Fibroblast of skin of right quadriceps (primary cell): Measurements from ENCODE around the gene SLC39A13.

ENCODE experiments used
- DNase-seq: peaks from one replicate; pipeline ENCODE4 v3.0.0-alpha.2; 2013

The SLC39A13 gene

DNA sequence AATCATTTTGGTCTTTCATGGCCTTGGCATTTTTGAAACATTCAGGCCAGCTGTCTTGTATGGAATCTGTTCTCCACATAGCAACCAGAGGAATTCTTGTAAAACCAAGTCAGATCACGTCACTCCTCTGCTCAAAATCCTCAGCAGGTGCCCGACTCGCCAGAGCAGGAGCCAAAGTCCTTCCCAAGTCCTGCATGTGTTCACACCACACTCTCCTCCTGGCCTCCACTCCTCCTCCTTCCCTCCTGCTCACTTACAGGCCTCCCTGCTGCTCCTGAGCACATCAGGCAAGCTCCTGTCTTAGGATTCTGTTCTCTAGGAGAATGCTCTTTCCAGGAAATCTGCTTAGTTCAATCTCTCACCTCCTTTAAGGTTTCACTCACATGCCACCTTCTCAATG lies 24.8 kb downstream of the SLC39A13 start:
- no peak for DNase-seq

DNA sequence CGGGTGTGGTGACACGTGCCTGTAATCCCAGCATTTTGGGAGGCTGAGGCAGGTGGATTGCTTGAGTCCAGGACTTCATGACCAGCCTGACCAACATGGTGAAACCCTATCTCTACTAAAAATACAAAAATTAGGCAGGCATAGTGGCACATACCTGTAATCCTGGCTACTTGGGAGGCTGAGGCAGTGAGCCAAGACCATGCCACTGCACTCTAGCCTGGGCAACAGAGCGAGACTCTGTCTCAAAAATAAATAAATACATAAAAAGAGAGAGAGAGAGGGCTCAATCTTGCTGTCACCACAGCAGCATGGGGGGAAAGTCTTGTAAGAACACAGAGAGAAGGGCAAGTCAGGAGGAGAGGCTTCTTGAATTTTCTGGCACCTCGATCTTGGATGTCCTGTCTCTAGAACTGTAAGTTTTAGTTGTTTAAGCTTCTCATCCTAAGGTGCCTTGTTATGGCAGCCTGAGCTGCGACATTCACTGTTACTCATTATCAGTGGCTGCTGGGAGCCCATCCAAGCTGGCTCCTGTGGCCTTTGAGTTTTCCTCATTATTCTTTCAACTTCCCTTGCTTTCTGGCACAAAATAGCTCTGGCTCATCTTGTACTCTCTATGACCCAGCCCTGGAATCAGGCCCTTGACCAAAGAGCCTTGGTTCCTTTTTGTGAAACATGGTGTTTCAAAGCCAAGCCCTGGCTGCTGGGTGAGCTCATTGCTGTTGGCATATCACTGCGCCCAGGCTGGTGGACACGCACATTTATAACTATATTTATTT lies 25.8 kb downstream of the SLC39A13 start:
- DNase-seq, result peak; percentile 23

DNA sequence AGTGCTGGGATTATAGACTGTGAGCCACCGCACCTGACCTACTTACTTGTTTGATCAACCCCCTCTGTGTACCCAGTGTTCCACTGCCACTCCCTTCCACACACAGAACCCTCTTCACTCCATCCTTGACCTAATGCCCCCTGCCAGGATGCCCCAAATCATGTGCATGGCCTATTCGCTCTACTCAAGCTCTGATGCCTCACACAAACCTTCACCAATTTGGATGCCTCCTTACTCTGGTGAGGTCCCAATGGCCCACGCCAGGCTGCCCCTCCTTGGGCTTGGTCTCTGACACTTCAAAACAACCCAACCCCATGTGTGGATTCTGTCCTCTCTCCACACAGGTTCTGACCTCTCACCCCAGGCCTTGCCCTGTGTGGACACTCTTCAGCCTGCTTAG lies 27.3 kb downstream of the SLC39A13 start:
- no peak for DNase-seq

DNA sequence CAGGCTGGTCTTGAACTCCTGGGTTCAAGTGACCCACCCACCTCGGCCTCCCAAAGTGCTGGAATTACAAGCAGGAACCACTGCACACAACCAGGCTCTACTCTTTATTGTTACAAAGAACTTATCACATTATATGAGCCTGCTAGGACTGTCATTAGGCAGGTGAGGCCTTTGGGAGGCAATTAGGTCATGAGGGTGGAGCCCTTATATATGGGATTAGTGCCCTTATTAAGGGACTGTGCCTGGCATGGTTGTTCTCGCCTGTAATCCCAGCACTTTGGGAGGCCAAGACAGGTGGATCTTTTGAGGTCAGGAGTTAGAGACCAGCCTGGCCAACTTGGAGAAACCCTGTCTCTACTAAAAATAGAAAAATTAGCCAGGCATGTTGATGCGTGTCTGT lies 28.3 kb downstream of the SLC39A13 start:
- DNase-seq, result no peak

DNA sequence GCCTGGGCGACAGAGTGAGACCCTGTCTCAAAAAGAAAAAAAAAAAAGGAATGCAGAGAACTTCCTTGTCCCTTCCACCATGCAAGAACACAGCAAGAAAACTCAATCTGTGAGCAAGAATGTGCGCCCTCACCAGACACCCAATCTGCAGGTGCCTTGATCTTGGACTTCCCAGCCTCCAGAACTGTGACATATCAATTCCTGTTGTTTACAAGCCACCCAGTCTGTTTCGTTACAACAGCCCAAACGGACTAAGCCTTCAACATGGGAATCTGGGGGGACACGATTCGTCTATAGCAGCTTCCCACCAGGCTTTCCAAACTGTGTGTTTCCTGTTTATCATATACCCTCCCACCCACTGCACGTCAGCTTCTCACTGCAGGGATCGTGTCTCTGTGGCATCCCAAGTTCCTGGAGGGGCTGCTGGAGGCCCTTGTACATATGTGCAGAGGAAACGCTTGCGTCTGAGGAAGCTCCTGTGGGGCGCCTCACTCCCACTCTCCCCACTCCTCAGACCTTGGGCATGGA lies 28.9 kb downstream of the SLC39A13 start:
- no peak for DNase-seq

DNA sequence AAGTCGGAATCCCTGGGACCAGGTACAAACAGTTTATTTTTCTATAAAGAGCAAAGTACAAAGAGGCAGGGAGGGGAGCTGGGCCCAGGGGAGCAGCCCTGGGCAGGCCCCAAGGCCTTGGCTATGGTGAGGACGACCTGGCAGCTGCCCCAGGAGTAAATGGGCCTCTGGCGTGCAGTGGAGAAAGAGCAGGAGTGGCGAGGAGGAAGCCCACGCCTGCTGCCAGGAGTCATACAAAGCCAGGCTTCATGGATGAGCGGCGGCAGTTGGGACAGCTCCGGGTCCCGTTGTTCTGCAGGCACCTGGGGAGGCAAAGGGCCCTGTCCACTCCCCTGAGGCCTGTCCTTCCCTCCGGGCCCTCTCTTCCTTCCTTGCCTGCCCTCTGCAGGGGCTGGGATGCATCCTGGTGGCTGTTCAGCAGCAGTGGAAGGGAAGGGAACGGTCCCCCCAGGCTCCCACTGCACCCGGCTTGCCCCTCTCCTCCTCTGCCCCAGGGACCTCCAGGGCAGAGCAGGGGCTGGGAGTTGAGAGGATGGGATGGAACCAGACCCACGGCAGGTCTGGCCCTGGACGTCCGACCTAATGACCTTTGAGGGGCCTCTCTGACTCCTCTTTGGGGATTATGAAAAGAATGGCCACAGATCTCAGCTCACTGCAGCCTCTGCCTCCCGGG lies 29.5 kb downstream of the SLC39A13 start:
- DNase-seq, result no peak

DNA sequence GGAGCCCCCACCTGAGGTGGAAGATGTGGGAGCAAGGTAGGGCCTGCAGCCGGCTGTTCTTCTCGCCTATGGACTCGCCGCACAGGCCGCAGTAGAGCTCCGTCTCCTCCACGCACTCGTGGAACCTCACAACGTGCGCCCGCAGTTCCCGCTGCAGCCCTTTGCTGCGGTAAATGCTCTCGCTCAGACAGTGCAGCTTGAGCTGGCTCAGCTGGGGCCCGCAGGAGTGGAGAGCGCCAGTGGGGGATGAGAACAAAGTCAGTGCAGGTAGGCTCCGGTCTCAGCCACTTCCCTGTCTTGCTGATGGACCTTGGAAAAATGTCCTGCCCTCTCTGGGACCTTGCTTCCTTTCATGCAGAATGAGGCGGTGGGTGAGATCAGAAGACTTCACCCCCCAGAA lies 30.3 kb downstream of the SLC39A13 start:
- DNase-seq, result no peak

DNA sequence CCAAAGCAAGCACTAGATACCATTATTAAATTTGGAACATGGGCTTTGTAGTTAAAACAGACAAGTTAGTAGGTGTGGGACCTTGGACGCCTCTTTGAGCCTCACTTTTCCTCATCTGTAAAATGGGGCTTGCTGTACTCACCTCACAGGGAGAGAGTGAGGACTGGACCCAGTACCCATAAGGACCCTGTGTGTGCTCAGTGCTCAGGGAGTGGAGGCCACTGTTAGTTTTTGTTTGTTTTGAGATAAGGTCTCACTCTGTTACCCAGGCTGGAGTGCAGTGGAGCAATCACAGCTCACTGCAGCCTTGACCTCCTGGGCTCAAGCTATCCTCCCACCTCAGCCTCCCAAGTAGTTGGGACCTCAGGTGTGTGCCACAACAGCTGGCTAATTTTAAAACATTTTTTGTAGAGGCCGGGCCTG lies 31.7 kb downstream of the SLC39A13 start:
- no peak for DNase-seq

DNA sequence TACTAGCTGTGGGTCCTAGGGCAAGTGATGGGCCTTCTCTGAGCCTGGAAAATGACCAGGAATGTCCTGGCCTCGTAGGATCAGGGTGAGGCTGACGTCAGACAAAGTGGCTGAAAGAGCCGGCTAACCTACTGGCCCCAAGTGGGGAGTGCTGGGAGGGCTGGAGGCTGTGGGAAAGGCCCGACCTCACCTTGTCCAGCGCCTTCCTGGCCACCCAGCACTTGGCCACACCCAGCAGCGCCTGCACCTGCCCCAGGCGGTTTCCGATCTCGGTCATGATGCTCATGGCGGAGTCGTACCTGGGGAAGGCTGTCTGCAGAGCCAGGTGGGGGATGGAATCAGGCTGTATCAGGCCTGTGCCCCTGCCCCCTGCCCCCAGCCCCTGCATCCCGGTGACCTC lies 33.0 kb downstream of the SLC39A13 start:
- no peak for DNase-seq

DNA sequence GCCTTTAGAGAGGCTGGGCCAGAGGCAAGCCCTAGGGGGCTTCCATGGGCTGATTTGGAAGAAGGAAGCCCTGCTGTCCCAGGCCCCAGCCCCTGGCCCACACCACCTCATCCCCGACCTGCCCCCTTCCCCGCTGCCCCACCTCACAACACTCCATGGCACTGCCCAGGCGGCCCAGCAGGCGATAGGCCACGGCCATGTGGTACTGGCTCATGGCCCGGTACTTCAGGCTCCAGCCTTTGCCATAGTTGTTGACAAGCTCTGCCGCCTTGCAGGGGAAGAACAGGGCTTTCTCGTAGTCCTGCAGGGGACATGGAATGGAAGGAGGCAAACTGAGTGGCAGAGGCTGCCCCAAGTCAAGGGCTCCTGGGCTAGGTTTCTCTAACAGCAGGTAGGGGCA lies 34.1 kb downstream of the SLC39A13 start:
- no peak for DNase-seq

DNA sequence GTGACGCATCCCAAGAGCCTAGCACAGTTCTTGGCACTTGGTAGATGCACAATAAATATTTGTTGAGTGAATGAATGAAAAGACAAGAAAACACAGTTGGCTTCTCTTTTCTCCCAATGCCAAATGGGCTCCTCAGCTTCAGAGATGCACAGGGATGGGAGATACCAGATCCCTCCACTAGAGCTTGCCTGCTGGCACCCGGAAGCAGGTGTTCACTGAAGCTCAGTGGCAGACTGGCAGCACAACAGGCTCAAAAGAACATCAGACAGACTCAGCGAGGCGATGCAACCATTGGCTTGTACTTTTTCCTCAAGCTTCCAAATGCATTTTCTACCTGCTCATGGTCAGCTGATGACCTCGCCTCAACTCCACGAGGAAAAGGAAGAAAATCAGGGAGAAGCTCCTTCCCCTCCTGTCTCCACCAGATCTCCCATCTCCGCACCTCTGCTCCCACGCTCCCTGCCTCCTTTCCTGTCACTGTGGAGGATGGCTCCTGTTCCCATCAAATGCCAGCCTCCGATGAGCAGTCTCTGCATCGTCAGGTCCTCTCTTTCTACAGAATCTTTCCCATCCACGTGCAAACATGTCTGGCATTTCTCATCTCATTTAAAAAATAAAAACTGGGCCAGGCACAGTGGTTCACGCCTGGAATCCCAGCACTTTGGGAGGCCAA lies 34.8 kb downstream of the SLC39A13 start:
- no peak for DNase-seq

DNA sequence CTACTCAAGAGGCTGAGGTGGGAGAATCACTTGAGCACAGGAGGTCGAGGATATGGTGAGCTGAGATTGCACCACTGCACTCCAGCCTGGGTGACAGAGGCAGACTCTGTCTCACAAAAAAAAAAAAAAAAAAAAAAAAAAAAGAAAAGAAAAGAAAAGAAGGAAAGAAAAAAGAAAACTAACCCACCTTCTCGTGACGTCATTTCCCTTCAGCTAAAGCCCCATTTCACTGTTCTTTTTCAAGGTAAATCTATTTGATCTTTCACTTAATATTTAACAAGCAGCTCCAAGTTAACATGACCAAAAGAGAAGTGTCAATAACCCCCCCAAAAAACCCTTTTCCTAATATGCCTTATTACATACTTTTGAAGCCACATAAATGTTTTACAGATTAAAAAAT lies 35.4 kb downstream of the SLC39A13 start:
- DNase-seq, result no peak

DNA sequence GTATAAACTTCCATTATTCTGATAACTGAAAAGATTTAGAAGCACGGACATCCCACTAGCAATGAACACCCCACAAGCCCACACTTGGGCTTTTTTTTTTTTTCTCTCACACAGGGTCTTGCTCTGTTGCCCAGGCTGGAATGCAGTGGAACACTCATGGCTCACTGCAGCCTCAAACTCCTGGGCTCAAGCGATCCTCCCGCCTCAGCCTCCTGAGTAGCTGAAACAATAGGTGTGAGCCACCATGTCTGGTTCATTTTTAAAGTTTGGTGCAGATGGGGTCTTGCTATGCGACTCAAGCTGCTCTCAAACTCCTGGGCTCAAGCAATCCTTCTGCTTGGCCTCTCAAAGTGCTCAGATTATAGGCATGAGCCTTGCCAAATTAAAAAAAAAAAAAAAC lies 37.5 kb downstream of the SLC39A13 start:
- no peak for DNase-seq

DNA sequence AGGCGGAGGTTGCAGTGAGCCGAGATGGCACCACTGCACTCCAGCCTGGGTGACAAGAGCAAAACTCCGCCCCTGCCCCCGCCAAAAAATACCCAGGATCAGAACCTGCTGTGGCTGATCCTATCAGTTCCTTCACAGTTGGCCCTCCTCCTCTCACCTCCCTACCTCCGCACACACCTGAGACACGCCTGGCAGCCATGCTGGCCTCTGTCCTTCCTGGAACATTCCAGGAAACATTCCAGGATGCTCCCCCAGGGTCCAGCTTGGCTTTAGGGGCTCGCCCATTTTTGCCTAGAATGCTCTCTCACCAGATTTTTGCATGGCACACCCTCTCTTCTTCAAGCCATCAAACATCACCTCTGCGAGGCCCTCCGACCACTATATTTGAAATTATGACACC lies 38.4 kb downstream of the SLC39A13 start:
- DNase-seq, result no peak

DNA sequence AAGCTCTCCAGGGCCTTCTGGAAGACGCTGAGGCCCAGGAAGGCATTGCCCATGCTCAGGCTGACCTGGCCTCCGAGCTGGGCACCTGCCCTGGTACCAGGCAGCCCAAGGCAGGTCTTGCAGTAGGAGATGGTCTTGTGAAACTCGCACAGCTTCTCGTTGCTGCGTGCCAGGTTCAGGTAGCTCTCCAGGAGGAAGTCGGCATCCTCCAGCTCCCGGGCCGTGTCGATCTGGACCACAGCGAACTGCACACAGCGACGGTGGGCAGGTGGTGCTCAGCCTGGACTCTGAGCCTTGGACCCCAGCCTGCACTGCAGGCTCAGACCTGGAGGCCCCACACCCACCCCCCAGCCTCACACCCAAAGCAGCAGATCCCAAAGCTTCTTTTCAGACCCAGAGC lies 39.5 kb downstream of the SLC39A13 start:
- no peak for DNase-seq

DNA sequence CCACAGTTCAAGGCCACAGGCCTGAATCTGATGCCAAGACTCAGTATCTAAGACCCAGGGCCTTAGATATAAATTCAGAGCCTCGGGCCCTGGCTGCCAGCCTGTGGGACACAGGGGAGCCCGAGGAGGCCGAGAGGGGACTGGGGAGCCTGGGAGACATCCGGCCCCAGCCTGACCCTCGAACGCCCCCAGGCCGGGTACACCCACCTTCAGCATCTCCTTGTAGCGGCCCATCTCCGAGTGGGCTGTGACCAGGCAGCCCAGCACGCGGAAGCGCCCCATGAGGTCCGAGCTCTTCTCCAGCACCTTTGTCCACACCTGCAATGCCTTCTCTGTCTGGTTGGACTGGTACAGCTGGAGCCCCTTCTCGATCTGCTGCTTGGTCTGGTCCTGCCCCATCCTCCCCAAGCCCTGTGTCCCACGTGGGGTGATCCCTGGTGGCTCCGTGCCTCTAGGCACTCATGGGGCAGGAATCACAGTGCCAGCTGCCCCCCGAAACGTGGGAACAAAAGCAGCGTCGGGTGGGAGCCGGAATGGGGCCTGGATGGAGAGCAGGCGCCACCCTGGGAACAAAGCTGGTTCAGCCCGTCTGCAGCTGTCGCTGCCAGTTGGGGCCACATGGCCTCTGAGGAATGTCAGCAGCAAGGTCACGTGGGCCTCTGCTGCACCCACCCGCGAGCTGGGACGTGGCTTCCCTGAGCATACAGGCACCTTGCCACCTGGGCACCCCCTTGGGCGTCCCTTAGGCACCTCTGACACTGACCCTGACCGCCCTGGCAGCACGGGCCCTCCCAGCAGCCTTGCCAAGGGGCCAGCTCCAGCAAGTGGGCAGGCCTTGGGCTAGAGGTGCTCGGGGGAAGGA lies 40.4 kb downstream of the SLC39A13 start, which contains the start of gene RAPSN:
RAPSN (minus strand) TSS at position 571 of the 862 bp plus-strand sequence; CDS start at position 399, 172 bp downstream.
- DNase-seq, result no peak

DNA sequence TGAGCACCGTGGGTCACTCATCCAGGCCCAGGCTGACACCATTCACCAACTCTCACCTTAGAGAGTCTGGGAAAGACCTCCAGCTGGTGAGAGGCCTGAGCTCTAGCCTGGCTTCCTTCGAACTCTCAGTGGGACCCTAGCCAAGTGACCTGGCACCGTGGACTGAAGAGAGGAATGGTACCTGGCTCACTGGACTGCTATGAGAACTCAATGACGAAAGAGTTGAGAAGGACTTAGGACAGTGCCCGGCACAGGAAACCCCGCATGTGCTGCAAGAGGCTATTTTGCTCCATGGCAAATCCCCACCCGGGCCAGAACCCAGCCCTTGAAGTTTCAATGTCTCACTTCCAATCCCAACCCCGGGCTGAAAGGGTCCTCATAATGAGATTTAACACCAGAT lies 41.2 kb downstream of the SLC39A13 start:
- no peak for DNase-seq

DNA sequence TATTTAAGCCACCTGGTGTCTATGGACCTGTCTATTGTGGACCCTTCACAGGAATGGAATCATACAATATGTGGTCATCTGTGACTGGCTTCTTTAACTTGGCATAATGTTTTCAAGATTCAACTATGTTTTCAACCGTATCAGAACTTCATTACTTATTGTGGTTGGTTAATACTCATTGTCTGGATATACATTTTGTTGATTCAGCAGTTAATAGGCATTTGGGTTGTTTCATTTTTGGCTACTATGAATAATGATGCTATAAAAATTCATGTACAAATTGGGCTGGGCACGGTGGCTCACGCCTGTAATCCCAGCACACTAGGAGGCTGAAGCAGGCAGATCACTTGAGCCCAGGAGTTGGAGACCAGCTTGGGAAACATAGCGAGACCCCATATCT lies 43.0 kb downstream of the SLC39A13 start:
- no peak for DNase-seq

DNA sequence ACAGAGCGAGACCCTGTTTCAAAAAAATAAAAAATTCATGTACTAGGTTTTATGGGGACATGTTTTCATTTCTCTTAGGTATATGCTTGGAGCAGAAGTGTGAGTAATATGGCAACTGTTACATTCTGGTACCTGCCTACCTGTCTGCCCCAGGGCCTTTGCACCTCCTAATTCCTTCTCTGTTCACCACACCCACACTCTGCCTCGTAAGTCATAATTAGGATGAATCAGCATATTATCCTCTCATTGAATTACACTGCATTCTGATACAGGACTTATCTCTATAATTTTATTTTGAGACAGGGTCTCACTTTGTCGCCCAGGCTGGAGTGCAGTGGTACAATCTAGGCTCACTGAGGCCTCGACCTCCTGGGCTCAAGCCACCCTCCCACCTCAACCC lies 43.6 kb downstream of the SLC39A13 start:
- no peak for DNase-seq

DNA sequence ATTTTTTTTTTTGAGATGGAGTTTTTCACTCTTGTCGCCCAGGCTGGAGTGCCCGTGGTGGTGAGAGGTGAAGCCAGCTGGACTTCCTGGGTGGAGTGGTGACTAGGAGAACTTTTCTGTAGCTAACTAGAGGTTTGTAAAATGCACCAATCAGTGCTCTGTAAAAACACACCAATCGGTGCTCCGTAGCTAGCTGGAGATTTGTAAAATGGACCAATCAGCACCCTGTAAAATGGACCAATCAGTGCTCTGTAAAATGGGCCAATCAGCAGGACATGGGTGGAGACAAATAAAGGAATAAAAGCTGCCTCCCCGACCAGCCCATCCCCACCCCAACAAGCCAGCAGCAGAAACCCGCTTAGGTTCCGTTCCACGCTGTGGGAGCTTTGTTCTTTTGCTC lies 45.0 kb downstream of the SLC39A13 start:
- DNase-seq, result no peak

DNA sequence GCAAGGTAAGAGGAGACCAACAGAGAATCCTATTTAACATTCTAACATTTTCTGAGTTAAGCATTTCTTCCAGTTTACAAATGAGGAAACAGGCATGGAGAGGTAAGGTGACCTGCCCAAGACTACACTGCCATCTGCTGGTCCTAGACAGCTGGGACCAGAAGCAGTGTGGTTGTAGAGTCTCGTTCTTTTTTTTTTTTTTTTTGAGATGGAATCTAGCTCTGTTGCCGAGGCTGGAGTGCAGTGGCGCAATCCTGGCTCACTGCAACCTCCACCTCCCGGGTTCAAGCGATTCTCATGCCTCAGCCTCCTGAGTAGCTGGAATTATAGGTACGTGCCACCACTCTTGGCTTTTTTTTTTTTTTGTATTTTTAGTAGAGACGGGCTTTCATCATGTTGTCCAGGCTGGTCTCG lies 45.9 kb downstream of the SLC39A13 start:
- peak; percentile 82 for DNase-seq

DNA sequence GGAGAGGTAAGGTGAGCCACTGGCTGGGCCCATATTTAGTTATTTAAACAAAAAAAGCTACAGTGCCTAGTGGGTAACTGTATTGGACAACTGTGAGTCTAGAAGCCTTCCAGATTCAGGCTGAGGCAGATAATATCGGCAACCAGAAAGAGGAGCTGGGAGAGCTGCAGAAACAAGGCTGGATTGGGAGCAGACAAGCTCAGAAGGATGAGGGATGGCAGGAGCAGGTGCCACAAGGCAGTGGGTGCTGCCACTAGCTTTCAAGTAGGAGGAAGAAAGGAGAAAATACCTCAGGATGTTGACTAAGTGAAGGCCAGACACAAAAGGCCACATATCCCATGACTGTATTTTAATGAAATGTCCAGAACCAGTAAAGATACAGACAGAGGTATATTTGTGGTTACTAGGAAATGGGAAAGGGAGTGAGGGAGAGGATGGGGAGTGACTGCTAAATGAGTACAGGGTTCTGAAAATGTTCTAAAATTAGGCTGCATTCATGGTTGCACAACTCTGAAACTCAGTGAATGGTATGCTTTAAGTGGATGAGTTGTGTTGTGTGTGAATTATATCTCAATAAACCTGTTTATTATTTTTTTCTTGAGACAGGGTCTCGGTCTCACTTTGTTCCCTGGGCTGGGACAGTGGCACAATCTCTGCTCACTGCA lies 52.3 kb downstream of the SLC39A13 start:
- no peak for DNase-seq
